Hematopoietic multipotent progenitor cell treated with erythropoietin and hydrocortisone succinate and interleukin-3 and kit ligand, for 4 days (in vitro differentiated cells): ENCODE results near the gene FCRL6.

Source experiments
- DNase-seq: peaks from one replicate; pipeline ENCODE4 v3.0.0-alpha.2; 2015

FCRL6 gene

DNA sequence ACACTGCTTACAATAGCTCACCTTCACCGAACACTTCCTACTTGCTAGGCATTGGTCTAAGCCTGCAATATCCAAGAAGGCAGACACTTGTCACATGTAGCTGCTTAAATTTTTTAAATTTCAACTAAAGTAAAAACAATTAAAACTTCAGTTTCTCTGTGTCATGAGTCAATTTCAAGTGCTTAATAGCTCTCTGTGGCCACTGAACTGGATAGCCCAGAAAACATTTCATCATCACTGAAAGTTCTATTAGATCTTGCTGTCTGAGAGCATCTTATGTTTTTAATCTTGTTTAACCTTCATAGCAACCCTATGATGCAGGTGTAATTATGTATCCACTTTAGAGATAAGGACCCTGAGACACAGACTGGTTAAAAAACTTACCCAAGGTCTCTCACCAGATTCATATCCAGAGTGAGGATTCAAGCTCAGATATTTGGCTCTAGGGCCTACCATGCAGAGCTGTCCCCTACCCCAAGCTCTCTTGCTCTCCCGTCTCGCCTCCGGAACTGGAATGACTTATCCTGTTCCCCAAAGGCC, 2.6 kb upstream of the FCRL6 start:
- no peak for DNase-seq

DNA sequence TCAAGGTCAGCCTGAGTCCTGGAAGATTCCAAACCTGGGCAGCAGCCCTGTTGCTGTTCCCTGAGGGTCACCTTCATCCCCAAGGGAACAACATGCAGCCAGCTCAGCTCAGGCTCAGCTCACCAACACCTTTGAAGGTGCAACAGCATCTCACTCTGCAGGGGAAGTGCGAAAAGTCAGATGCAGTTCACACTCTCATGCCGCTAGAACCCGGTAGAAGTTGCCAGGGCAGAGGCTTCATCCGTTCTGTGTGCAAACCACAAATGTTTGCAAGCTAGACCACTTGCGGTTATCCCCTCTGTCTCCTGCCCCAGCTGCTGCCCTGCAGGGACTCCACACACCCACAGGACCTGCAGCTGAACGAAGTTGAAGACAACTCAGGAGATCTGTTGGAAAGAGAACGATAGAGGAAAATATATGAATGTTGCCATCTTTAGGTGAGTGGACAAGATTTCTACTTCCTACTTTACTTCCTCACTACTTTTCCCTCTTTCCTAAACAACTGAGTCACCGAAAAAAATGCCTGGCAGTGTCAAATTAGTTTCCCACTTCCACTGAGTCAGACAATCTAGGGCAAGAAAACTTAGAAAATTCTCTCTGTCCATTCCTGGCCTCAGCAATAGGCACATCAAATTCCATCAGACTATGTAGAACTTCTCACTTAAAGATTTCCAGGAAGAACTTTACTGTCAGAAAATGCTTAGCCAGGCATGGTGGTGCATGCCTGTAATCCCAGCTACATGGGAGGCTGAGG, 1.8 kb upstream of the FCRL6 start:
- peak; percentile 81 for DNase-seq

DNA sequence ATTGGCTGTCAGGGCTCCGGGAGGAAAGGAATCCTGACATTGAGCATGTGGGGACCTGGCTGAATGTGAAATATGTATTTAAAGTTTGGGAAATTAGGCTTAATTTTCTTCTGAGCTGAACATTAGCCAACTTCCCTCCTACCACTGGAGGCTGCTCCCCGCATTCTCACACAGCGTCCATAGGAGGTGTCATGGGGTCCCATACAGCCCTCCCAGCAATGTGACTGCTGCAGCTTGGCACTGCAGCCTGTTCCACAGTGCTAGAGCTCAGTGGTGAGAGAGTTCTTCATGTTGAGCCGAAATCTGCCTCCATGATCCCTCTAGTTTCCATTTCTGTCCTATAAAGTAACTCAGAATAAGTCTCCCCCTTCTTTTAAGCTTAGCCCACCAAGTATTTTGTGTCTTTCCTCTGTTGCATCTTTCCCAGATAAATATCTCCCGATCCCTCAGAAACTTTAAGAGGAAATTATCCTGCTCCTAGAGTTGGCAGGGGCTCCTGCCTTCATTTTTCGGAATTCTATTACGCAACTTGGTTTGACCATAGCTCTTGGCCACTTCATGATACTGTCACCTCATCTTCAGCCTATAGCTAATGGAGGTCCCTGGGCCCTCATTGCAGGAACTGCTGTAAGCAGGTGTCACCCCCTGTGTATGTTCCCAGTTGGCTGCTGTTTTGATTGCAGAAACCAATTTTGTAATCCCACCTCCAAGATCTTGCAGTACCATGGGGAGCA, 2.0 kb downstream of the FCRL6 start:
- DNase-seq, result peak; percentile 64

DNA sequence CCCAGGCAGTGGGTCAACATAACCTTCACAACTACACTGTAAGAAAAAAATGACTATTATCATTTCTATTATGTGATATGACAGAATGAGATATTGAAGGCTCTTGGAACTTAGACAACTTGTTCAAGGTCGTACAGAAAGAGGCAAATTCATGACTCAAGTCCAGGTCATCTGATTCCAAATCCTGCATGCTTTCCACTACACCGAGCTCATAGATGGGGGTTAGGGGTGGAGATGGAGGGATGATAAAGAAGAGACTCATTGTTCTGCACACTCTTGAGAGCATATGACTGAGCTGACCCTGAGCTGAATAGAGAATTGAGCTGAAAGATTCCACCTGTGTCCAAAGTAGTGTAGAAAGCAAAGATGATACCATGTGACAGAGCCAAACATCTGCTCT, 2.8 kb downstream of the FCRL6 start:
- DNase-seq, result no peak

DNA sequence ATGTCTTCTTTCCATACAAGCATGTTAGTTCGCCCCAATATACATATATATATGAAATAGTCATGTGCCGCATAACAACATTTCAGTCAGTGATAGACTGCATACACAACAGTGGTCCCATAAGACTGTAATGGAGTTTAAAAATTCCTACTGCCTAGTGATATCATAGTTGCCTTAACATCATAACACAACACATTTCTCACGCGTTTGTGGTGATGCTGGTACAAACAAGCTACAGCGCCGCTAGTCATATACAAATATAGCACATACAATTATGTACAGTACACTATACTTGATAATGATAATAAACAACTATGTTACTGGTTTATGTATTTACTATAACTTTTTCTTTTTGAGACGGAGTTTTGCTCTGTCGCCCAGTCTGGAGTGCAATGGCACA, 13.8 kb downstream of the FCRL6 start:
- no peak for DNase-seq

DNA sequence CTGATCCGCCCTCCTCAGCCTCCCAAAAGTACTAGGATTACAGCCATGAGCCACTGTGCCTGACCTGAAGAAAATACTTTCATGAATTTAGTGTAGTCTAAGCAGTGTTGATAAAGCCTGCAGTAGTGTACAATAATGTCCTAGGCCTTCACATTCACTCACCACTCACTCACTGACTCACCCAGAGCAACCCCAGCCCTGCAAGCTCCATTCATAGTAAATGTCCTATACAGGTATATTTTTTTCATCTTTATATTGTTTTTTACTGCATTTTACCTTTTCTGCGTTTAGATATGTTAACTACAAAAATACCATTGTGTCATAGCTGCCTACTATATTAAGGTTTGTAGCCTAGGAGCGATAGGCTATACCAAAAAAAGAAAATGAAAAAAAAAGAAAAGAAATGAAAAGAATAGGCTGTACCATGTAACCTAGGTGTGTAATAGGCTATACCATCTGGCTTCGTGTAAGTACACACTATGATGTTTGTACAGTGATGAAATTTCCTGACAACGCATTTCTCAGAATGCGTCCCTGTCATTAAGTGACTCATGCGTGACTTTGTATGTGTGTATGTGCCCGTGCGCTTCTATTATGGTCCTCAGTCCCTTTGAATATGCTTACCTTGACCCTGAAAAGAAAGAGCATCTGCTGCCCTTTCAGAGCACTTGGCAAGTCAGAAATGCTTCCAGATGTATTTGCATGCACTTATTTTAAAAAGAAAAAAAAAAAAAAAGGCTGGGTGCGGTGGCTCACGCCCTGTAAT, 15.3 kb downstream of the FCRL6 start:
- no peak for DNase-seq

DNA sequence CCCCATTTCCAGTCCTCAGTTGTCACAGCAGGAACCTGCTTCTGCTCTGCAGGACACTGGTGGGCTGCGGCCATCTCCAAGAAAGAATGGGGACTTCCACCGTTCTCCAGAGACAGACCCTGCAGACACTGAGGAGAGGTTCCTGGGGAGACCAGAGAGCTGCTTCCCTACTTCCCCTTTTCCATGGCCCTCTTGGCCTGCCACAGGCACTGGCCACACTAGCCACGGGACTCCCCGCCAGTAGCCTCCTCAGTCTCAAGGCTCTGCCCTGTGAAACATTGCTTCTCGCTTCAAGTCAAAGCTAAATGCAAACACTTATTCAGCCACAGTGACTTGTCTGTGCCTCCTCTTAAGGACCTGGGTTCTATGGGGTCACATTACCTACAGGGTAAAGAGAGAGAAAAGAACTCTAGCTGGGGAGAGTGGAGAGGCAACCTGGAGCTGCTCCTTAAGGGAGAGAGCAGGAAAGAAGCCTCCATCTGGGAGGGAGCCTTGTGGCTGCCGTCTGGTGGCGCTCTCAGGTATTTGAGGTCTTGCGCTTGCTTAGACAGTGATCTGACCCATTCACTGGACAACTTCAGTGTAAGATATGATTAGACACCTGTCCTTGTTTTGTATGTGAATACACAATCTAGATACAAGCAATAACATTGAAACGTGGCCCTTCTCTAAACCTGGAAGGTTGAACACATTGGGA, 19.2 kb downstream of the FCRL6 start:
- DNase-seq, result peak; percentile 28

DNA sequence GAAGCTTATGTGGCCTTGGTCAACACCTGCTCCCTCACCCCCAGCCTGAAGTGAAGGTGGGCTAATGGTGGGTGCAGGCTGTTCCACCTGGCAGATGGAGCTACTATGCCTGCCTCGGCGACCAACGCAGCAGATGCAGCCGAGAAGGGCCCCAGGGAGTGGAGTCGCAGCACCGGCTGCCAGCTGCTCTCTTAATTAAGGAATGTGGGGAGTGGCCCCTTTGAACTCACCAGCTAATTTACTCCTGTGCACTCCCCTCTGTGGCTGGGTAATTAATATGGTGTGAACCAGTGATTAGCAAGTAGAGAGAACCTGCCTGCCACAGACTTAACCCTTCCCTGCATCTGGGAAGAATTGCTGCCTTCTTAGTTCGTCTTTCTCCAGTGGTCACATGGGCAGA, 21.2 kb downstream of the FCRL6 start:
- no peak for DNase-seq

DNA sequence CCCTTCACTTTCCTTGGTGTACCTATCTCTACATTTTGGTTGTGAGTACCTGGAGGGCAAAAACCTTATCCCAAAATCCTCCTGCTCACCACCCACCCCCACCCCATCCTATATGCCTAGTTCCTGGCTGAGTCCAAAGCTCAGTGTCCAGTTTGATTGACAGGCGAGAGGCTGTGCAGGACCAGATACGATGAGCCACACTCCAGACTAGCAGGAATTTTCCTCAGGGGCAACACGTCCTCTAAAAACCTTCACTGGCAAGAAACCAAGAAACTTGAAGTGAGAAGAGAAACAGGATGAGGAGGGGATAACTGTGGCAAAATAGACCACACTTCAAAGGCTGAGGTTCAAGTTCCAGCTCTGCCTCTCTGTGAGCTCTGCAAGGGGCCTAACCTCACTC, 23.4 kb downstream of the FCRL6 start:
- no peak for DNase-seq

DNA sequence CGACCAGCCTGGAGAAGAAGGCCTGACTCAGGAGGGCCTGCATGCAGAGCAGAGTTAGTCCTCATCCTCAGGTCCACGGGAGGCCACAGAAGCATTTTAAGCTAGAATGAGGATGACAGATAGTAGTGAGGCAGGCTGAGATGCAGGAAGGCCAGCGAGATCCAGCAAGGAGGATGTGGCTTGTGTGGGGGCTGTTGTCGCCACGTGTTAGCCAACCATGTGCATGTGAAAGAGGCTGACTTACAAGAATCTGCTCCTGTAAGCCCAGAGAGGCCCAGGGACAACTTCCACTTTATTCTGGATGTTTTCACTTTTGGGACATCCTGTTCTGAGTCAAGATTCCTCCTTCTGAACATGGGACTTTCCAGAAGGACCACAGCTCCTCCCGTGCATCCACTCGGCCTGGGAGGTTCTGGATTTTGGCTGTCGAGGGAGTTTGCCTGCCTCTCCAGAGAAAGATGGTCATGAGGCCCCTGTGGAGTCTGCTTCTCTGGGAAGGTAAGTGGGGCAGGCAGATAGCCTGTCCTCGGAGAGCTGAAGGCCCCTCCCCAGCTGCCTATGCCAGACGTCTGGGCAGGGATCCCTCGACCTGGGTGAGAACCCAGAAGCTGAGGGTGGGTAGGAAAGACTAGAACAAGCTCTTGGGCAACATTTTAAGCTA, 24.4 kb downstream of the FCRL6 start, which contains the start of gene SLAMF8:
Gene SLAMF8 (plus strand): TSS at position 433 of the 661 bp plus-strand sequence. CDS start 26 bp downstream, at position 459.
- peak; percentile 58 for DNase-seq

DNA sequence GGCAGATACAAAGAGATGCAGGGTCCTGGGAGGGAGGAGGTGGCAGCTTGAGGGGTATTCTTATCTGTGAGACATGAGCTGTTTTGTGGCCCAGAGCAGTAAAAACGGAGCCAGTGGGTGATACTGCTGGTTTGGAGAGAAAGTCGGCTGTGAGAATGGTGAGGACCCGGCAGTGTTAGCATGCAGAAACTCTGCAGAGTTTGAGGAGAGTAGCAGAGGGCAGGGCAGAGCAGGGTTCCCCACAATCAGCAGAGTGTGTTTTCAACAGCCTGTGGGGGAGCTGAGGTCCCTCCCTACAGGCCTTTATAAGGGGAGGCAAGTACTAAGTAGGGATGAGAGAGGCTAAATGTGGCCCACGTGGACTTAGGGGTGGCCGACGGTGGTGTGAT, 24.9 kb downstream of the FCRL6 start:
- DNase-seq, result peak; percentile 38

DNA sequence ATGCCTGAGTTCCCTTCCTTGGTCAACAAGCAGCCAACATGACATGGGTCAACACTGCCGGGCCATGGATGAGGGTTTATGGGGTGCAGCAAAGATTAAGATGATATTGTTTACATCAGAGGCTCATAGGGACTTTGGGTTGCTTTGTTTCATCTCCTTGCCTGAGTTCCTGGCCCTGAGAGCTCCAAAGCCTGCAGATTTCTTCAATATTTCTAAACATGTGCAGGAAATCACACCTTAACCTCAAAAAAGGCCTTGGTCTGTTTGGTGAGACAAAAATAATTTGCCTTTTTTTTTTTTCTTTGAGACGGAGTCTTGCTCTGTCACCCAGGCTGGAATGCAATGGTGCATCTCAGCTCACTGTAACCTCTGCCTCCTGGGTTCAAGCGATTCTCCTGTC, 25.4 kb downstream of the FCRL6 start:
- DNase-seq, result no peak

DNA sequence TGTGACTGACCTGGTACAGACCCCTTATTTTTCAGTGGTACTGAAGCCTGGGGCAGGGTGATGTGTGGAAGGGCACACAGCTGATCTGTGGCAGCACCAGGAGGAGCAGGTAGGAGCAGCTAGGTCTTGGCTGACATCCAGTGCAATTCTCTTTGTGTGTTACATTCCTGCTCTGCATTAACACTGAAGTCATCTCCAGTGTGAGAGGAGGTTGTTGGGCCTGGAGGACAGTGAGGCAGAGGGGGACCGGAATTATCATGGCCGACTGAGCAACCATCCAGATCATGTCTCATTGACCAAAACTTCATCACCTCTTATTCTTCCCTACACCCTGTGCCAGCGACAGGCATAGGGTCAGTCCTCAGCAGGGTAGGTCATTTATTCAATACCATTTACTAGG, 26.0 kb downstream of the FCRL6 start:
- no peak for DNase-seq

DNA sequence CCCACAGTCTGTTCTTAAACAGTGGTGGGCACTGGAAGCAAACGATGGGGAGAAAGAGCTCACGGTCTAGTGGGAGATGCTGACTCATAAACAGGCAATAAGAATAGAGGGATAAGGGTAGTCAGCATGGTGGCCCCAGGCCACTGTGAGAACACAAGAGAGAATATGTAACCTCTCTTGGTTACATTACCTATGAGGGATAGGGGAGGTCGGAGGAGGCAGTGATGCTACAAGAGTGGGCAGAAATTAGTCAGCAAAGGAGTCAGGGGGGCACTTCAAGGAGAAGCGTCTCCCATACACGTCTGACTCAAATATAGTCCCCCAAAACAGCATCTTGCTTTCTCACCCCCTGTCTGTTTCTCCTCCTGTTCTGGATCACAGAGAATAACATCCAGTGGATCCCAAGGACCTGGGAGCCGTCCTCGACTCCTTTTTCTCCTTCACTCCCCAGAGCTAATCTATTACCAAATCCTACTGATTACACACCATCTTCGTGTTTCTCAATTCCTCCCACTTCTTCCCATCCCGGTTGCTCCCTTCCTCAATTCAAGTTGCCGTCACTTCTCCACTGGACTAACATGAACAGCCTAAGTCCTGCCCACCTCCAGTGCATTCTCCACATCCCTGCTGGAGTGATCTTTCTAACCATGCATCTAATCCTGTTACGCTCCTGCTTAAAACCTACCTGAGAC, 26.6 kb downstream of the FCRL6 start:
- DNase-seq, result no peak

DNA sequence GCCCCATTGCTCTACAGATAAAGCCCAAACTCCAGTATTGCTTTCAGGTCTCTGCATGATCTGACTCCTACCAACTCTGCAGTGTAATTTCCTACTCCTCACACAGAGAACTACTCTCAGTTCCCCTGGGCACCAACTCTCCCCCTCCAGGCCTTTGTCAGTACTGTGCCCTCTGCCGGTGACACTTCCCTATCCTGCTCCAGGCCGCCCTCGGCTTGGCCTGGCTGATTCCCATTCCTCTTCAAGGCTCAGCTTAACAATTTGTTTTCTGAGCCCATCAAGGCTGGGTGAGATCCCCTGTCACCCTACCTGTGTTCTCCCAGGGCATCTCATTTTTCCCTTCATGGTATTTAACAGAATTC, 27.1 kb downstream of the FCRL6 start:
- peak; percentile 80 for DNase-seq

DNA sequence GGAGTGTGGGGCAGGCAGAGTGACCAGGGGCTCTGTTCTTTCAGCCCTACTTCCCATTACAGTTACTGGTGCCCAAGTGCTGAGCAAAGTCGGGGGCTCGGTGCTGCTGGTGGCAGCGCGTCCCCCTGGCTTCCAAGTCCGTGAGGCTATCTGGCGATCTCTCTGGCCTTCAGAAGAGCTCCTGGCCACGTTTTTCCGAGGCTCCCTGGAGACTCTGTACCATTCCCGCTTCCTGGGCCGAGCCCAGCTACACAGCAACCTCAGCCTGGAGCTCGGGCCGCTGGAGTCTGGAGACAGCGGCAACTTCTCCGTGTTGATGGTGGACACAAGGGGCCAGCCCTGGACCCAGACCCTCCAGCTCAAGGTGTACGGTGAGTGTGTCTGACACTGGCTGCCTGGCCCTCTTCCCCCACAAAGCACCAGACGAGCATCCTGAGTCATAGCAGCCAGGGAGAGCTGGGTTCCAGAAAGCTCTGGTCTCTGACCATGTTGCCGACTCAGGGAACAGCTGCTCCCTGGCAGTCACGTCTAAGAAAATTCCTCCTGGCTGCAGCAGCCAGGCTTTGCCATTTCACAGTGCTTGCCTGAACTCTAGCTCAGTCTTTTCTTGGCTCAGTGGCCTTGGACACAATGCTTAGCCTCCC, 27.8 kb downstream of the FCRL6 start:
- no peak for DNase-seq

DNA sequence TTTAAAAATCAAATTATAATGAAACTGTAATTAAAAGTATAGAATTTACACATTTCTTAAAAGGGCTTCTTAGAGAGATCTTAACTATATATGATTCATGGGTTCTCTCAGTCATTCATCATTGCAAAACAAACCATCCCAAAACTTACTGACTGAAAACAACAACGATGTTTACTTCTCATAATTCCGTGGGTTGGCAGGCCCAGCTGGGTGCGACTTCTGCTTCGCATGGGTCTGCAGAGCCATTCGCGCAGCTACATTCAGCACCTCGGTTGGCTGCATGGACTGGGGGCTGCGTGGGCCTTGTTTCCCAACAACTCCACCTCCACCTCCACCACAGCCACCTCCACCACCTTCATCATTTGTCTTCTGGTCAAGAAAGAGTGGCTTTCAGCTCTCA, 28.6 kb downstream of the FCRL6 start:
- DNase-seq, result no peak

DNA sequence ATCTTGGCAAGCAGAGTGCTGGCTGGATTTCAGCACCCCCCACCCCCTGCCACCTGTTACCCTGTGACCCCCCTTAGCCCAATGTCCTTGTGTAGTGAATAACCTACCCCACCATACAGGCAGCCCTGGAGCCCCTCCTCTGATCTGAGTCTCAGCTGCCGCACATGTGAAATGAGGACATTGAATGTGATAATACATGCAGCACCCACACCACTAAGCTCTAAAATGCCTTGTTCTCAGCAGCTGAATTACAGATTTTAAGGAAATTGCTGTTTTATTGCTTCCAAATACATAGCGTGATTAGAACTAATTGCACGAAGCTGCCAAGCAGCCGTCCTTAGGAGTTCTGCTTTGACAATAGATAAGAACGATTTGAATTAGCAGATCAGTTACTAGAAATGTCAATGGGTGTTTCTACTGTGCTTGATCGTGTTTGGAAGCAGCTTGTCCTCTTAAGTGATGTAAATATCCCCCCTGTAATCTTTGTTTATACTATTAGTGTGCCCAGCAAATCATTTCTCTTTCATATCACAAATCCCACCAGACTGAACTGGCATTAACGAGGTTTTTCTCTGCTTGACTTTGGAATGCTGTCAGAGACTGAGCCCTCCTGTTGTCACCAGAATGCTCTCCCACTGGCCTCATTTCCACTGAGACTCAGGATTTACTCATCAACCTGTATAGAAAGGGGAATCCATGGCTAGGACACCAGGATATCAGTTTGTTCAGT, 29.4 kb downstream of the FCRL6 start:
- DNase-seq, result no peak

DNA sequence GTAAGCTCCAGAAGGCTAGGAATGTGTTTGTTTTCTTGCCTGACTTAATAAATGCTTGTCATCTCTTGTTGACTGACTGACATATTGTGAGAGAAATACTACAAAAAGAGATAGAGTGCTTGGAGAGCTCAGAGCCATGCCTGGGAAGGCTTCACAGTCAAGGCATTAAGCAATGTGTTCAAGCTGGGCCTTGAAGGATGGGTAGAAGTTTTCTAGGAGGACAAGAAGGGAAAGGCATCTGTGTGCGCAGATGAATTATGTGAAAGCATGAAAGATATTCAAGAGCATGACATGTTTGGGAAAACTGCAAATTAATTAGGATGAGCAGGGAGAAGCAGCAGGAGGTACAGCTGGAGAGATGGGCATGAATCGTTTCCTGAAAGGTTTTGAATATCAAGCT, 30.1 kb downstream of the FCRL6 start:
- DNase-seq, result no peak

DNA sequence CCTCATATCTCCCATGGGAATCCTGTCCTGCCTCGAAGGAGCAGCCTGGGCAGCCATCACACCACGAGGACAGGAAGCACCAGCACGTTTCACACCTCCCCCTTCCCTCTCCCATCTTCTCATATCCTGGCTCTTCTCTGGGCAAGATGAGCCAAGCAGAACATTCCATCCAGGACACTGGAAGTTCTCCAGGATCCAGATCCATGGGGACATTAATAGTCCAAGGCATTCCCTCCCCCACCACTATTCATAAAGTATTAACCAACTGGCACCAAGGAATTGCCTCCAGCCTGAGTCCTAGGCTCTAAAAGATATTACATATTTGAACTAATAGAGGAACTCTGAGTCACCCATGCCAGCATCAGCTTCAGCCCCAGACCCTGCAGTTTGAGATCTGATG, 33.2 kb downstream of the FCRL6 start:
- DNase-seq, result no peak
